Neuronal stem cell (in vitro differentiated cells): ENCODE data around the gene CREB5.

Experiments
- DNase-seq: peaks from one replicate; pipeline ENCODE4 v3.0.0-alpha.2; 2013; ENCODE audit warnings: low spot score
- H2AFZ ChIP-seq: one replicate; pipeline ENCODE4 v1.6.1; 2013; ENCODE audit warnings: mild to moderate bottlenecking, low read length, inconsistent platforms
- H2AK5ac ChIP-seq: 2 replicates; pipeline ENCODE4 v1.6.1; 2013; ENCODE audit warnings: low read depth, mild to moderate bottlenecking, inconsistent platforms, low read length, moderate library complexity, mixed read lengths
- H2BK120ac ChIP-seq: 2 replicates; pipeline ENCODE4 v1.6.1; 2013; ENCODE audit warnings: low read depth, mild to moderate bottlenecking, inconsistent platforms, low read length, moderate library complexity, mixed read lengths
- H2BK12ac ChIP-seq: one replicate; pipeline ENCODE4 v1.6.1; 2013; ENCODE audit warnings: low read length, inconsistent platforms
- H2BK15ac ChIP-seq: 2 replicates; pipeline ENCODE4 v1.6.1; 2013; ENCODE audit warnings: mild to moderate bottlenecking, low read length, inconsistent platforms, mixed read lengths
- H2BK5ac ChIP-seq: one replicate; pipeline ENCODE4 v1.6.1; 2013; ENCODE audit warnings: inconsistent platforms, mild to moderate bottlenecking, low read length, moderate library complexity
- H3K14ac ChIP-seq: one replicate; pipeline ENCODE4 v1.6.1; 2013; ENCODE audit warnings: low read length, inconsistent platforms
- H3K18ac ChIP-seq: 2 replicates; pipeline ENCODE4 v1.6.1; 2013; ENCODE audit warnings: low read length, inconsistent platforms
- H3K23ac ChIP-seq: 2 replicates; pipeline ENCODE4 v1.6.1; 2013; ENCODE audit warnings: low read depth, mild to moderate bottlenecking, mixed read lengths, low read length, inconsistent platforms; ENCODE audit not compliant: poor library complexity
- H3K27ac ChIP-seq: replicated peaks from 3 replicates; pipeline ENCODE4 v1.5.1; 2013; ENCODE audit warnings: low read length, inconsistent platforms
- H3K27me3 ChIP-seq, 3 experiments: 2 replicates each; pipeline ENCODE4 v1.6.1; 2013; ENCODE audit warnings: low read length in 3 of 3, mild to moderate bottlenecking in 2 of 3, inconsistent platforms in 1 of 3, low read depth in 1 of 3, mixed read lengths in 1 of 3, moderate library complexity in 1 of 3; ENCODE audit not compliant: control insufficient read depth in 3 of 3, insufficient read depth in 3 of 3
- H3K36me3 ChIP-seq, 2 donors: replicated peaks in 1 of 2; 2 replicates each; pipeline ENCODE4 v1.6.1; 2013; ENCODE audit warnings: low read length in 2 of 2; ENCODE audit not compliant: control insufficient read depth in 2 of 2, insufficient read depth in 2 of 2
- H3K4ac ChIP-seq: 2 replicates; pipeline ENCODE4 v1.6.1; 2013; ENCODE audit warnings: inconsistent platforms, mild to moderate bottlenecking, low read length, moderate library complexity
- H3K4me1 ChIP-seq, 2 donors: 1 replicate in 1 of 2; 2 replicates in 1 of 2; pipeline ENCODE4 v1.6.1; 2013; ENCODE audit warnings: low read length in 2 of 2, low read depth in 1 of 2; ENCODE audit not compliant: control insufficient read depth in 2 of 2, insufficient read depth in 1 of 2
- H3K4me2 ChIP-seq: one replicate; pipeline ENCODE4 v1.6.1; 2013; ENCODE audit warnings: mild to moderate bottlenecking, low read length, inconsistent platforms; ENCODE audit not compliant: insufficient read depth, poor library complexity, severe bottlenecking
- H3K4me3 ChIP-seq, 2 donors: 2 replicates each; pipeline ENCODE4 v1.5.1; 2013; ENCODE audit warnings: low read length in 2 of 2, mild to moderate bottlenecking in 2 of 2, inconsistent platforms in 1 of 2, moderate library complexity in 1 of 2
- H3K79me1 ChIP-seq: one replicate; pipeline ENCODE4 v1.6.1; 2013; ENCODE audit warnings: low read depth, mild to moderate bottlenecking, inconsistent platforms, low read length, moderate library complexity
- H3K9ac ChIP-seq: one replicate; pipeline ENCODE4 v1.6.1; 2013; ENCODE audit warnings: mild to moderate bottlenecking, low read depth, low read length, inconsistent platforms; ENCODE audit not compliant: poor library complexity
- H3K9me3 ChIP-seq, 2 donors: replicated peaks in 1 of 2; 2 replicates each; pipeline versions ENCODE3 to v1.6.1; 2013; ENCODE audit warnings: low read length in 2 of 2, mild to moderate bottlenecking in 2 of 2, inconsistent platforms in 1 of 2, low read depth in 1 of 2, mixed read lengths in 1 of 2, moderate library complexity in 1 of 2; ENCODE audit not compliant: control insufficient read depth in 2 of 2, insufficient read depth in 1 of 2
- H4K8ac ChIP-seq: one replicate; pipeline ENCODE4 v1.6.1; 2013; ENCODE audit warnings: low read depth, mild to moderate bottlenecking, inconsistent platforms, low read length, moderate library complexity
- H4K91ac ChIP-seq: one replicate; pipeline ENCODE4 v1.6.1; 2013; ENCODE audit warnings: low read length, low read depth, mild to moderate bottlenecking, inconsistent platforms; ENCODE audit not compliant: poor library complexity
- WGBS, 2 donors: extraction: QIAGEN DNeasy Blood & Tissue Kit; methylation state at CpG; one replicate each; pipeline ENCODE4 v1.1.7; 2013; ENCODE audit warnings: missing lambda C conversion rate in 2 of 2, mixed read lengths in 1 of 2; ENCODE audit not compliant: insufficient read length in 2 of 2, insufficient replicate concordance in 1 of 2; ENCODE audit errors: extremely low coverage in 2 of 2; 5-methylcytosine and 5-hydroxymethylcytosine counted together

The CREB5 gene

DNA sequence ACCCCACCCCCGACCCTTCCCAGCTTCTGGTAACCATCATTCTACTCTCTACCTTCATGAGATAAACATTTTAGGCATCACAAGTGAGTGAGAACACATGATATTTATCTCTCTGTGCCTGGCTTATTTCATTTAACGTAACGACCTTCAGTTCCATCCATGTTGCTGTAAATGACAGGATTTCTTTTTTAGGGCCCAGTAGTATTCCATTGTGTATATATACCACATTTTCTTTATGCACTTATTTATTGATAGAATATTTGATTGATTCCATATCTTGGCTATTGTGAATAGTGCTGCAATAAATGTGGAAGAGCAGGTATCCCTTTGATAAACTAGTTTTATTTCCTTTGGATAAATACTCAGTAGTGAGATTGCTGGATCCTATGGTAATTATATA is 112.7 kb downstream of the CREB5 start:
- no peak overlapping the region for H3K27ac ChIP-seq
- H3K9ac ChIP-seq: no peak overlapping the region
- no peak for DNase-seq
- WGBS, 2 donors: no CpG with 5 or more reads among the region's 3 CpGs
- no peak overlapping the region for H3K14ac ChIP-seq
- no peaks in the 10 kb centered on the region for H3K4me1 ChIP-seq
- H3K79me1 ChIP-seq: no peaks in the 10 kb centered on the region
- no peak overlapping the region for H3K4me2 ChIP-seq
- no peak overlapping the region for H3K4ac ChIP-seq
- no peak overlapping the region for H2BK5ac ChIP-seq
- no peak overlapping the region for H4K8ac ChIP-seq
- no peak overlapping the region for H2BK12ac ChIP-seq
- H3K23ac ChIP-seq: no peak overlapping the region
- H3K36me3 ChIP-seq: no peaks in the 10 kb centered on the region
- H3K9me3 ChIP-seq: no peaks in the 10 kb centered on the region
- no peak overlapping the region for H3K4me3 ChIP-seq
- no peak overlapping the region for H3K18ac ChIP-seq
- H2BK120ac ChIP-seq: no peak overlapping the region
- H2AK5ac ChIP-seq: no peak overlapping the region
- no peak overlapping the region for H4K91ac ChIP-seq
- no peaks in the 10 kb centered on the region for H3K27me3 ChIP-seq
- no peak overlapping the region for H2BK15ac ChIP-seq
- no peak overlapping the region for H2AFZ ChIP-seq

DNA sequence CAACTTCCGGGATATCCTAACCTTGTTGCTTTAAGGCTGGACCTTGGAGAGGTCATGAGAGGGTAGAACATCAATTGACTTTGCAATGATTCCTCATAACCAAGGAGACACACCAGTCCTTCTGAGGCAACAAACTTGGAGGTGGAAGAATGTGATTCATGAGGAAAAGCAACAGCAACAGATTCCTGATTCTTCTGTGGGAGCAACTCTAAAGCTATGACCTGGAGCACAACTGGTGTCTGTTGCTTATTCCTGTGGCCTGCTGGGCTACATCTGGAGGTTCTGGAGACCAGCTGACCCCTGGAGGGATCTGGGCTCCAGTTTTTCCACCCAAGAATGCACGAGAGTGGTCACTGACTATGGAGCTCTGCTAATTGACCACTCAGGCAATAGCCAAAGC is 116.6 kb downstream of the CREB5 start:
- H3K27ac ChIP-seq: no peak overlapping the region
- H2BK5ac ChIP-seq: no peak overlapping the region
- no peak overlapping the region for H2AFZ ChIP-seq
- no peak overlapping the region for H2BK120ac ChIP-seq
- no peak overlapping the region for H2BK15ac ChIP-seq
- H3K4ac ChIP-seq: no peak overlapping the region
- H3K9me3 ChIP-seq: no peaks in the 10 kb centered on the region
- no peak overlapping the region for H3K14ac ChIP-seq
- H3K79me1 ChIP-seq: no peaks in the 10 kb centered on the region
- H2AK5ac ChIP-seq: no peak overlapping the region
- H3K23ac ChIP-seq: no peak overlapping the region
- WGBS, 2 donors: no CpG with 5 or more reads among the region's 2 CpGs
- H2BK12ac ChIP-seq: no peak overlapping the region
- no peak overlapping the region for H4K91ac ChIP-seq
- no peak overlapping the region for H3K4me3 ChIP-seq
- no peak overlapping the region for H3K18ac ChIP-seq
- no peak overlapping the region for H3K9ac ChIP-seq
- H3K27me3 ChIP-seq: no peaks in the 10 kb centered on the region
- H3K4me2 ChIP-seq: no peak overlapping the region
- H3K36me3 ChIP-seq: no peaks in the 10 kb centered on the region
- peaks cover under 1 to 1% of the 10 kb centered on the region in 2 donors for H3K4me1 ChIP-seq
- DNase-seq: no peak
- H4K8ac ChIP-seq: no peak overlapping the region

DNA sequence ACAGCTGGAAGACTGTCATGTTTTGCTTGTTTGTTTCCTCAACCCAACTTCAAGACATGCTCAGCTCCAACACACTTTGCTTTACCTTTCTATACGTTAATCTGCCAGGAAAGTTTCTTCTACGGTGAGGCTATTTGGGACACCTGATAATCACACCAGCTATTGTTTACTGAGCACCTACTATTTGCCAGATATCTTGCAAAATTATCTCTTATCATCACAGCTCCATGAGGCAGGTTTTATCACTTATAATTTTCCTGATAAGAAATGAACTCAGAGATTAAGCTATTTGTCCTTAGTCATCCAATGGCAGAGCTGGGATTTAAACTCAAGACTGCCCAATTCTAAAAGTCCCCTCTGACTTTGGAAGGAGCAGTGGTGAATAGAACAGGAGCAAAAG is 117.4 kb downstream of the CREB5 start:
- H3K9ac ChIP-seq: no peak overlapping the region
- H3K23ac ChIP-seq: no peak overlapping the region
- DNase-seq: no peak
- no peaks in the 10 kb centered on the region for H3K79me1 ChIP-seq
- H3K4me1 ChIP-seq: peaks cover 6% of the 10 kb centered on the region in 2 donors
- H2BK15ac ChIP-seq: no peak overlapping the region
- H2BK5ac ChIP-seq: no peak overlapping the region
- H3K27ac ChIP-seq: no peak overlapping the region
- no peak overlapping the region for H3K18ac ChIP-seq
- H3K14ac ChIP-seq: no peak overlapping the region
- H3K27me3 ChIP-seq: no peaks in the 10 kb centered on the region
- H2BK12ac ChIP-seq: no peak overlapping the region
- H3K4me3 ChIP-seq: no peak overlapping the region
- H2BK120ac ChIP-seq: no peak overlapping the region
- WGBS, 2 donors: no CpG with 5 or more reads among the region's 2 CpGs
- H3K4me2 ChIP-seq: no peak overlapping the region
- H3K4ac ChIP-seq: no peak overlapping the region
- no peaks in the 10 kb centered on the region for H3K9me3 ChIP-seq
- H3K36me3 ChIP-seq: no peaks in the 10 kb centered on the region
- no peak overlapping the region for H4K8ac ChIP-seq
- no peak overlapping the region for H2AFZ ChIP-seq
- no peak overlapping the region for H2AK5ac ChIP-seq
- H4K91ac ChIP-seq: no peak overlapping the region

DNA sequence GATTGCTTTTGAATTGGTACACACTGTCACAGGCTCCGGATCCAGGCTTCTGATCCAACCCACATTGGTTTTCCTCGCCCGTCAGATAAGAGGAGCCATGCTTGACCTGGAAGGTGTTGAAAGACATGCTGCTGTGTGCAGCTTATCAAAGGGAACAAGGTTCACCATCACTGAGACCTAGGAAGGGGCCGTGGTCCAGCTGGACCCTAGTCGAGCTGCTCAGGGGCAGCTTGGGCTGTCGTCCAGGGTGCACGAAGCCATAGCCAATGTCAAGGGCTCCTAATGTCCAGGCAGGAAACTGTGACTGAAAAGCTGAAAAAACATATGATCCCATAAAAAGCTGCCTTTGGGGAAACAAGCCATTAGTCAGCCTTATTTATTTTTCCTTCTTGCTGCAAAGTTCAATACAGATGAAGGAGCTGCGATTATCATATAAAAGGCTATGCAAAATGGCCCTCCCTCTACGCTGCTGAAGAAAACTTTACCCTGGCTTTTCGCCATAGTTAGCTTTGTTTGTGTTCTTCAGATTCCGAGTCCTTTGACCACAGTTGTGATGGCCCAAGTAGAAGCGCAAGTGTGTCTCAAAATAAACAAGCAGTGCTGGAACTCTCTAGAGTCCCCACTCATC is 118.0 kb downstream of the CREB5 start:
- no peak overlapping the region for H3K23ac ChIP-seq
- no peak overlapping the region for H3K14ac ChIP-seq
- H3K18ac ChIP-seq: no peak overlapping the region
- no peak overlapping the region for H3K27ac ChIP-seq
- no peaks in the 10 kb centered on the region for H3K79me1 ChIP-seq
- H3K9ac ChIP-seq: no peak overlapping the region
- H4K8ac ChIP-seq: no peak overlapping the region
- WGBS, 2 donors: no CpG with 5 or more reads among the region's 12 CpGs
- no peak overlapping the region for H2AK5ac ChIP-seq
- no peak overlapping the region for H2AFZ ChIP-seq
- no peaks in the 10 kb centered on the region for H3K9me3 ChIP-seq
- H4K91ac ChIP-seq: no peak overlapping the region
- H3K4me1 ChIP-seq: peaks cover 6% of the 10 kb centered on the region in 2 donors
- H3K27me3 ChIP-seq: no peaks in the 10 kb centered on the region
- no peak overlapping the region for H3K4me3 ChIP-seq
- no peak overlapping the region for H2BK15ac ChIP-seq
- no peak for DNase-seq
- no peak overlapping the region for H3K4ac ChIP-seq
- no peak overlapping the region for H2BK12ac ChIP-seq
- H3K36me3 ChIP-seq: no peaks in the 10 kb centered on the region
- H2BK5ac ChIP-seq: no peak overlapping the region
- no peak overlapping the region for H2BK120ac ChIP-seq
- no peak overlapping the region for H3K4me2 ChIP-seq
